ENCODE measurements around the gene UCP2.

DNA sequence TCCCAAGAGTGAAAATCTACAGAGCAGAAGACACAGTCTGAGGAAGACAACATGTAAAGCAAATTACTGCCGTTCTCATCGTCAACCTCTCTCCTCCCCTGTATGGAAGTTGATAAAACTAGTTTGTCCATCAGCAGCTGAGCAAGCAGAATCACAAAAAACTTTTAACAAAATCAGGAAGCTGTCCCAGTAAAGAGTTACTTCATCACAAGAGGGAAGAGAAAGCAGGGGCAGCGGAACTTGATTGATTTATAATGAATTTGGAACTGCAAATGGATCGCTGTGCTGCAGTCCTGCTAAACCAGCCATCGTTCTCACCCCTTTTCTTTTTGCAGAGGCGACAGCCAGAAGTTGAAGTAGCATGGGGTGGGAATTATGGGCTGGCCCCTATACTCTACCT lies 39.9 kb upstream of the UCP2 start:
- TF ChIP-seq CTCF (IDR thresholded peaks at IDR 0.05) (no peak), EP300 (IDR thresholded peaks at IDR 0.05) (no peak), POLR2AphosphoS5 (IDR thresholded peaks at IDR 0.05) (no peak), POLR2A (IDR thresholded peaks at IDR 0.05) (no peak)
